Adrenal gland (tissue), 12 donors: Measurements from ENCODE around the gene MMADHC. TPM values are rescaled to one million over a fixed set of nuclear protein-coding genes. Genes with fewer than 3 reads are reported as not detected.

ENCODE experiments used
- DNase-seq, 7 donors: peaks; one replicate each; pipeline ENCODE4 v3.0.0-alpha.2; 2019 to 2020
- H3K27ac ChIP-seq, 5 donors: fragments of 200-600 bp; sonication (generic) in 4 of 5; 1 replicate in 3 of 5; 2 replicates in 2 of 5; pipeline versions ENCODE4 v1.5.1 to v1.8.0; 2016 to 2020; ENCODE audit warnings: mild to moderate bottlenecking in 1 of 5
- H3K27me3 ChIP-seq: fragments of 200-600 bp; 2 replicates; pipeline ENCODE4 v1.8.0; 2021
- H3K36me3 ChIP-seq, 2 donors: fragments of 200-600 bp; replicated peaks in 1 of 2; 1 replicate in 1 of 2; 2 replicates in 1 of 2; pipeline versions ENCODE4 v1.5.1 to v1.8.0; 2018 to 2022
- H3K4me1 ChIP-seq, 2 donors: fragments of 200-600 bp; replicated peaks in 1 of 2; 1 replicate in 1 of 2; 2 replicates in 1 of 2; pipeline versions ENCODE4 v1.5.1 to v1.8.0; 2018 to 2021
- H3K4me3 ChIP-seq, 4 donors: fragments of 200-600 bp; sonication (generic) in 3 of 4; one replicate each; pipeline ENCODE4 v1.5.1; 2016 to 2018
- H3K9me3 ChIP-seq, 3 donors: fragments of 200-600 bp; sonication (generic) in 1 of 3; replicated peaks in 1 of 3; 1 replicate in 2 of 3; 2 replicates in 1 of 3; pipeline versions ENCODE4 v1.5.1 to v1.8.0; 2016 to 2021
- POLR2A ChIP-seq, 2 donors: fragments of 450-650 bp; IDR thresholded peaks; one replicate each; pipeline ENCODE4 v1.6.1; 2017; ENCODE audit warnings: antibody characterized with exemption in 2 of 2, mild to moderate bottlenecking in 2 of 2, moderate library complexity in 1 of 2
- WGBS, 4 donors: extraction: QIAGEN DNeasy Blood & Tissue Kit in 2 of 4; methylation state at CpG; one replicate each; pipeline versions ENCODE4 v1.1.5 to v1.1.7; 2013 to 2017; 5-methylcytosine and 5-hydroxymethylcytosine counted together
- intact Hi-C, 2 donors: fragments of 100-400 bp; cut with DNase I; formaldehyde crosslinking; loops; one replicate each; pipeline versions ENCODE4 v1.14.1 to v1.15.0; 2022 to 2023
- polyA plus RNA-seq, 3 donors: library from polyadenylated mRNA; stranded (reverse); fragments of 200-250 nt in 2 of 3; fragments of 350-450 nt in 1 of 3; fragmentation: Illumina TruSeq in 1 of 3; extraction: RNeasy Lipid Tissue Mini Kit (QIAGEN cat#74804) in 1 of 3; gene quantifications; one replicate each; pipeline ENCODE4 v1.2.3, GENCODE V29; 2013 to 2014
- total RNA-seq, 9 donors: library from RNA; depleted of rRNA in 4 of 9; stranded (reverse); fragments of >200 nt in 4 of 9; fragments of 120-200 nt in 1 of 9; fragmentation: NEBNext Ultra II Directional in 1 of 9; extraction: Animal tissue kit (Norgen Biotek cat#: 25700) in 1 of 9; gene quantifications; one replicate each; pipeline versions ENCODE4 v1.1.0 to v1.2.4, GENCODE V29; 2013 to 2023
- TF ChIP-seq, protein P1 (sequence below), 6 experiments: fragments of 450-650 bp in 4 of 6; fragments of 200-600 bp in 2 of 6; sonication (generic) in 1 of 6; IDR thresholded peaks; 1 replicate in 5 of 6; 2 replicates in 1 of 6; pipeline versions ENCODE4 v1.5.1 to v1.8.0; 2016 to 2021; ENCODE audit warnings: antibody characterized with exemption in 6 of 6, mild to moderate bottlenecking in 2 of 6, moderate library complexity in 1 of 6
- donor health status: healthy with polysubstance abuse.
- donor health status: Bipolar disorder and iron deficiency.
- donor health status: DM: yes; HTN: yes; CAD: no.
- donor health status: DM: no; HTN: no; CAD: no.
- donor health status: DM: no; HTN: no; CAD: no.
- donor health status: DM: yes; HTN: yes; CAD: no.

Gene MMADHC
- total and polyA plus RNA-seq, 12 donors = 28.0 to 179 (median 91.0) TPM

DNA sequence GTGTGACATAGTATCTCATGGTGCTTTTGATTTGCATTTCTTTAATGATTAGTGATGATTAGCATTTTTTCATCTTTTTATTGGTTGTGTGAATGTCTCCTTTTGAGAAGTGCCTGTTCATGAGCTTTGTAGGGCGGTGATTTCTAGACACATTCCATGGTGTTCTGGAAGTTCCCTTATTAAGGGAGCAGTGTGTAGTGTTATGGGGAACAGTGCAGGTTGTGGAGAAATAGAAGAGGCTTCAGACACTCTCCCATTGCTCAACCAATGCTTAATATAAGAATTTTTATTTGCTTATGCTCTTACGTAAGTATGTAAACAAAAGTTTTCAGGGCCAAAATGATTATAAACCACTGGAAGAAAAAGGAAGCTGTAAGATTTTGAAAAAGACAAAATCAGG, 34.7 kb downstream of the MMADHC start:
- H3K4me3 ChIP-seq = no peak overlapping the region
- no peak overlapping the region for H3K27ac ChIP-seq
- H3K4me1 ChIP-seq = no peaks in the 10 kb centered on the region
- 80 to 93% (median 90%) methylated on average over 2 of the region's 2 CpGs for WGBS, 4 donors
- TF ChIP-seq, protein P1, sequence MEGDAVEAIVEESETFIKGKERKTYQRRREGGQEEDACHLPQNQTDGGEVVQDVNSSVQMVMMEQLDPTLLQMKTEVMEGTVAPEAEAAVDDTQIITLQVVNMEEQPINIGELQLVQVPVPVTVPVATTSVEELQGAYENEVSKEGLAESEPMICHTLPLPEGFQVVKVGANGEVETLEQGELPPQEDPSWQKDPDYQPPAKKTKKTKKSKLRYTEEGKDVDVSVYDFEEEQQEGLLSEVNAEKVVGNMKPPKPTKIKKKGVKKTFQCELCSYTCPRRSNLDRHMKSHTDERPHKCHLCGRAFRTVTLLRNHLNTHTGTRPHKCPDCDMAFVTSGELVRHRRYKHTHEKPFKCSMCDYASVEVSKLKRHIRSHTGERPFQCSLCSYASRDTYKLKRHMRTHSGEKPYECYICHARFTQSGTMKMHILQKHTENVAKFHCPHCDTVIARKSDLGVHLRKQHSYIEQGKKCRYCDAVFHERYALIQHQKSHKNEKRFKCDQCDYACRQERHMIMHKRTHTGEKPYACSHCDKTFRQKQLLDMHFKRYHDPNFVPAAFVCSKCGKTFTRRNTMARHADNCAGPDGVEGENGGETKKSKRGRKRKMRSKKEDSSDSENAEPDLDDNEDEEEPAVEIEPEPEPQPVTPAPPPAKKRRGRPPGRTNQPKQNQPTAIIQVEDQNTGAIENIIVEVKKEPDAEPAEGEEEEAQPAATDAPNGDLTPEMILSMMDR (IDR thresholded peaks at IDR 0.05) = no peak
- no peak for TF ChIP-seq POLR2A (IDR thresholded peaks at IDR 0.05)
- no peaks in the 10 kb centered on the region for H3K9me3 ChIP-seq
- no peaks in the 10 kb centered on the region for H3K27me3 ChIP-seq
- H3K36me3 ChIP-seq = no peaks in the 10 kb centered on the region
- intact Hi-C loops = loop anchor here in 1 of 2 donors (10.0 kb wide), 1 partner anchor 538 kb away; no protein-coding TSS in a partner anchor
- no peak for DNase-seq

DNA sequence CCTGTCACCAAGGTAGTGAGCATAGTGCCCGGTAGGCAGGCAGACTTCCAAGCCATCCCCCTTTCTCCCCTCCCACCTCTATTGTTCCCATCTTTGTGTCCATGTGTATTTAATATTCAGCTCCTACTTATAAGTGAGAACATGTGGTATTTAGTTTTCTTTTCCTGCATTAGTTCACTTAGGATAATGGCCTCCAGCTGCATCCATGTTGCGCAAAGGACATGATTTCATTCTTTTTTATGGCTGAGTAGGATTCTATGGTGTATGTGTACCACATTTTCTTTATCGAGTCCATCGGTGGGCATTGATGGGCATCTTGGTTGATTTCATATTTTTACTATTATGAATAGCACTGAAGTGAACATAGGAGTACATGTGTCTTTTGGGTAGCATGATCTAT, 35.3 kb downstream of the MMADHC start:
- TF ChIP-seq POLR2A (IDR thresholded peaks at IDR 0.05) = no peak
- TF ChIP-seq, protein P1 (IDR thresholded peaks at IDR 0.05) = no peak

DNA sequence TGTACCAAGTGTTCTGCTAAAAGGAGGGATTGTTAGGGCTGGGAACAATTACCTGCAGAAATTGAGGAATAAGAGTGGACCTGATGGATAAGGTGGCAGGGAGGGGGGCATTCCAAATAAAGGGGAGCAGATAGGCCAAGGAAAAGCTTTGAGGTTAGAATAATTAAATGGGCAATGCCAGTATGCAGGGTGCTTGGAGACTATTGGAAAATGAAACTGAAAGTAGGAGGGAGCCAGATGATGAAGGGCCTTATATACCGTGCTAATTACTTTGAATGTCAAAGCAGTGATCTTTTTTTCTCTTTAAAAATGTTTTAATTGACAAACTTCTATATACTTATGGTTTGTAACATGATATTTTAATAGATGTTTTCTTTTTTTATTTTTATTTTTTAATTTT, 42.9 kb downstream of the MMADHC start:
- Histone ChIP-seq H3K9me3 (no peaks in the 10 kb centered on the region), H3K36me3 (no peaks in the 10 kb centered on the region), H3K4me1 (no peaks in the 10 kb centered on the region), H3K27ac (no peak overlapping the region), H3K27me3 (no peaks in the 10 kb centered on the region), H3K4me3 (no peak overlapping the region)
- TF ChIP-seq POLR2A (IDR thresholded peaks at IDR 0.05) = no peak
- TF ChIP-seq, protein P1 (IDR thresholded peaks at IDR 0.05) = no peak
- DNase-seq = no peak
- intact Hi-C loops = no loop called here
- 63 to 70% (median 66%) methylated on average over 1 of the region's 1 CpG for WGBS, 4 donors

More for the DNA sequence above, 35.3 kb downstream of the MMADHC start:
- Histone ChIP-seq H3K36me3 (no peaks in the 10 kb centered on the region), H3K4me1 (no peaks in the 10 kb centered on the region), H3K4me3 (no peak overlapping the region), H3K9me3 (no peaks in the 10 kb centered on the region), H3K27ac (no peak overlapping the region), H3K27me3 (no peaks in the 10 kb centered on the region)
- DNase-seq = no peak
- intact Hi-C loops = loop anchor here in 1 of 2 donors (10.0 kb wide), 1 partner anchor 537 kb away; no protein-coding TSS in a partner anchor
- 86 to 98% (median 95%) methylated on average over 4 of the region's 4 CpGs for WGBS, 4 donors

DNA sequence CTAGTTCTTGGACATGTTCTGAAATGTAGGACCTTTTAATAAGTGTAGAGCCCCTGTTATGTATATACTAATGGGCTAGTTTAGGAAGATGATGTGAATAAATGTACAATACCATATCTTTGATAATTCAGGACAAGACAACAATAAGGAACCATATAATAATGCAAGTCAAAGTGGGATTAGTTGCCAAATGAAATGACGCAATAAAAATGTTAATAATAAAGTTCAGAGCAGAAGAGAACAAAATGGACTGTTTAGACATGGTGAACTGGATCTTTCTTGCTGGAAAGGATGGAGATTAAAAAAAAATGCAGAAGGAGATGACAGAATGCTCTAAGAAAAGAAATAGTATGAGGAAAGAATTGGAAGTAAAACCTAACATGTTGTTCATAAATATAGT, 43.7 kb downstream of the MMADHC start:
- WGBS, 4 donors = 76 to 97% (median 92%) methylated on average over 1 of the region's 1 CpG
- Histone ChIP-seq H3K9me3 (no peaks in the 10 kb centered on the region), H3K27me3 (no peaks in the 10 kb centered on the region), H3K27ac (no peak overlapping the region), H3K4me1 (no peaks in the 10 kb centered on the region), H3K4me3 (no peak overlapping the region), H3K36me3 (no peaks in the 10 kb centered on the region)
- intact Hi-C loops = no loop called here
- no peak for DNase-seq
- TF ChIP-seq, protein P1 (IDR thresholded peaks at IDR 0.05) = no peak
- no peak for TF ChIP-seq POLR2A (IDR thresholded peaks at IDR 0.05)
